ENCODE data around the gene PHOX2A. TPM values are rescaled to one million over a fixed set of nuclear protein-coding genes. Genes with fewer than 3 reads are reported as not detected.
A peak's percentile ranks its signal among the peaks of the same experiment; 100 is the strongest.

PHOX2A gene
- total RNA-seq, 1 donor from 2014 or later = not detected

DNA sequence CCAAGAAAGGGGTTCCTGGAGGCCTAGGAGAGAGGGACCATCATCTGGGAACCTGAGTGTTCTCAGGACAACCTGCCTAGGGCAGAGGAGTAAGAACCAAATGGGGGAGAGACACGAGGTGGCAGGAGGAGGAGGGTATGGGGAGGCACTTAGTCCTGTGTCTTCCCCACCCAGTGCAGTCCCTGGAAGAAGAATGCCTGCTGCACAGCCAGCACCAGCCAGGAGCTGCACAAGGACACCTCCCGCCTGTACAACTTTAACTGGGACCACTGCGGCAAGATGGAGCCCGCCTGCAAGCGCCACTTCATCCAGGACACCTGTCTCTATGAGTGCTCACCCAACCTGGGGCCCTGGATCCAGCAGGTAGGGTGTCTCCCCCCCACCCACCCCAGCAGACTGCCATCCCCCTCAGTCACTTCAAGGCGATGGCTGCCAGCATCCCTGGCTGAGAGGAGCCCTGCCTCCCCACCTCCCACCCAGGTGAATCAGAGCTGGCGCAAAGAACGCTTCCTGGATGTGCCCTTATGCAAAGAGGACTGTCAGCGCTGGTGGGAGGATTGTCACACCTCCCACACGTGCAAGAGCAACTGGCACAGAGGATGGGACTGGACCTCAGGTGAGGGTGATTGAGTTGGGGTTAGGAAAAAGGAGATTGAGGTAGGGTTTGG lies 23.1 kb downstream of the PHOX2A start:
- Histone ChIP-seq H3K4me3 (no peak overlapping the region), H3K9me3 (no peaks in the 10 kb centered on the region), H3K36me3 (no peaks in the 10 kb centered on the region), H3K27me3 (no peaks in the 10 kb centered on the region), H3K27ac (no peak overlapping the region), H3K4me1 (peaks cover 6 to 11% of the 10 kb centered on the region in 2 donors)
- no peak for DNase-seq (ENCODE audit: low spot score in 2 of 2)
- intact Hi-C loops (cut with DNase I) = loop anchor here (5.0 to 10.0 kb wide), 3 partner anchors 184 to 1654 kb away; partner anchors contain the start of genes COA4, NADSYN1 and PAAF1
- TF ChIP-seq, protein P1, sequence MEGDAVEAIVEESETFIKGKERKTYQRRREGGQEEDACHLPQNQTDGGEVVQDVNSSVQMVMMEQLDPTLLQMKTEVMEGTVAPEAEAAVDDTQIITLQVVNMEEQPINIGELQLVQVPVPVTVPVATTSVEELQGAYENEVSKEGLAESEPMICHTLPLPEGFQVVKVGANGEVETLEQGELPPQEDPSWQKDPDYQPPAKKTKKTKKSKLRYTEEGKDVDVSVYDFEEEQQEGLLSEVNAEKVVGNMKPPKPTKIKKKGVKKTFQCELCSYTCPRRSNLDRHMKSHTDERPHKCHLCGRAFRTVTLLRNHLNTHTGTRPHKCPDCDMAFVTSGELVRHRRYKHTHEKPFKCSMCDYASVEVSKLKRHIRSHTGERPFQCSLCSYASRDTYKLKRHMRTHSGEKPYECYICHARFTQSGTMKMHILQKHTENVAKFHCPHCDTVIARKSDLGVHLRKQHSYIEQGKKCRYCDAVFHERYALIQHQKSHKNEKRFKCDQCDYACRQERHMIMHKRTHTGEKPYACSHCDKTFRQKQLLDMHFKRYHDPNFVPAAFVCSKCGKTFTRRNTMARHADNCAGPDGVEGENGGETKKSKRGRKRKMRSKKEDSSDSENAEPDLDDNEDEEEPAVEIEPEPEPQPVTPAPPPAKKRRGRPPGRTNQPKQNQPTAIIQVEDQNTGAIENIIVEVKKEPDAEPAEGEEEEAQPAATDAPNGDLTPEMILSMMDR (IDR thresholded peaks at IDR 0.05) = no peak

DNA sequence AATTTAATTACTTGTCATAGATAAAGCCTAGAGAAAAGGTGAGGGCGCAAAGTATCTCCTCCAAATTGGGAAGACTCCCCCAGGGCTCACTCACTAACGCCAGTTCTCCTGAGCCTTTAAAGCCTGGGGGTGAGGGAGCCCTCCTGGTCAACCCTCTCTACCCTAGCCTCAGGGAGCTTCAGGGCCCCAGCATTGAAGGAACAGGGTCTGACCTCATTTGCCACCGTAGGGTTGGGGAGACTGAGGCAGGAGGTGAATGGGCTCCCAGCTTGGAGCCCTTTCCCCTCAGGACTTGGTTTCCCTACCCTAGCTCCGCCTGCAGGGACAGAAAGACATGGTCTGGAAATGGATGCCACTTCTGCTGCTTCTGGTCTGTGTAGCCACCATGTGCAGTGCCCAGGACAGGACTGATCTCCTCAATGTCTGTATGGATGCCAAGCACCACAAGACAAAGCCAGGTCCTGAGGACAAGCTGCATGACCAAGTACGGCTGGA lies 25.7 kb downstream of the PHOX2A start:
- Histone ChIP-seq H3K4me1 (peaks cover 0 to 8% of the 10 kb centered on the region in 2 donors), H3K27ac (no peak overlapping the region), H3K9me3 (no peaks in the 10 kb centered on the region), H3K36me3 (no peaks in the 10 kb centered on the region), H3K4me3 (no peak overlapping the region), H3K27me3 (no peaks in the 10 kb centered on the region)
- intact Hi-C loops (cut with DNase I) = no loop called here
- TF ChIP-seq, protein P1 (IDR thresholded peaks at IDR 0.05) = no peak
- no peak for DNase-seq (ENCODE audit: low spot score in 2 of 2)

DNA sequence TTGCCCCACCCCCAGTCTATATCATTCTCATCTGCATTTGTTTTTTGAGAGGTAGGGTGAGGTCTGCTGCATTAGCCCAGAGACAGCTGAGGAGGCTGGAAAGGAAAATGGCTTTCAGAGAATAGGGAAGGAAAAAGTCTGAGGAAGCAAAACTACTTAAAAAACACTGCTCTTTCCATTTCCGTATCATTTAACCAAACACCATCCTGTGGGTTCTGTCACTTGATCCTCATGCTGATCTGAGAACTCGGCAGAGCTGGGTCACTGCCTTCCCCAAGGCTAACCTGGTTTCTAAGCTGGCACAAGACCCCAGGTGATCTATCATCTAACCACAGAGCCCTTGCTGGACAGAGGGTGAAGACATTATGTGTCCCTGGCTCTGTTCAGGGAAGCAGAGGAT lies 26.1 kb downstream of the PHOX2A start:
- peak overlapping the region in 1 of 2 donors; percentile 19 for H3K4me3 ChIP-seq
- DNase-seq (ENCODE audit: low spot score in 2 of 2) = no peak
- TF ChIP-seq, protein P1 (IDR thresholded peaks at IDR 0.05) = no peak
- H3K36me3 ChIP-seq = no peaks in the 10 kb centered on the region
- peaks cover 0 to 8% of the 10 kb centered on the region in 2 donors for H3K4me1 ChIP-seq
- no peak overlapping the region for H3K27ac ChIP-seq
- H3K27me3 ChIP-seq = no peaks in the 10 kb centered on the region
- intact Hi-C loops (cut with DNase I) = no loop called here
- H3K9me3 ChIP-seq = no peaks in the 10 kb centered on the region

DNA sequence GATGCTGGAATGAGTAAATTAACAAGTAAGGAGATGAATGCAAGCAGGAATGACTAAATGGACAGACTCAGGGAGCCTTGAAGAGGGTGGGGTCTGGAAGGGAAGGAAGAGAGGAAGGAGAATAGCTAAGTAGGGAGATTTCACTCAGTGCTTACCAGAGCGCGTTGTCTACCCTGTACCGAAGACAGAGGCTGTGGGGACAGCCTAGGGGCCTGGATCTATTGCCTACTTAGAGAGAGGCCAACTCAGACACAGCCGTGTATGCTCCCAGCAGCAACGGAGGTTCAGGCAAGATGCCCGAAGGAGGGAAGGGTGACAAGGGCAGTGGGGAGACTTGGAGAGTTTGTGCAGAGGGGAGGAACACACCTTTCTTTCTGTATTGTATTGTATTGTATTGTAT lies 27.3 kb downstream of the PHOX2A start, which contains the start of gene FOLR2:
Gene FOLR2, plus strand, starts transcription at position 157 of the 400 bp plus-strand sequence. CDS start 1,791 bp downstream, outside the sequence.
- Histone ChIP-seq H3K27me3 (no peaks in the 10 kb centered on the region), H3K4me3 (peak within 1 kb of the TSS in 1 of 2 donors; percentile 19)
- intact Hi-C loops (cut with DNase I) = no loop called here

DNA sequence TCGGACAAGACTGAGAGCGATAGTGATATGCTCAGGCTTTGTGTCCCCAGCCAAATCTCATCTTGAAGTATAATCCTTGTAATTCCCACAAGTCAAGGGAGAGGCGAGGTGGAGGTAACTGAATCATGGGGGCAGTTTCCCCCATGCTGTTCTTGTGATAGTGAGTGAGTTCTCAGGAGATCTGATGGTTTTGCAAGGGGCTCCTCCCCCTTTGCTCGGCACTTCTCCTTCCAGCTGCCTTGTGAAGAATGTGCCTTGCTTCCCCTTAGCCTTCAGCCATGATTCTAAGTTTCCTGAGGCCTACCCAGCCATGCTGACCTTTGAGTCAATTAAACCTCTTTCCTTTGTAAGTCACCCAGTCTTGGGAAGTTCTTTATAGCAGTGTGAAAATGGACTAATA lies 34.9 kb downstream of the PHOX2A start:
- Histone ChIP-seq H3K9me3 (peaks cover 0 to 10% of the 10 kb centered on the region in 2 donors), H3K36me3 (no peaks in the 10 kb centered on the region), H3K27me3 (no peaks in the 10 kb centered on the region), H3K4me3 (no peak overlapping the region), H3K27ac (no peak overlapping the region), H3K4me1 (no peaks in the 10 kb centered on the region)
- TF ChIP-seq, protein P1 (IDR thresholded peaks at IDR 0.05) = no peak
- no peak for DNase-seq (ENCODE audit: low spot score in 2 of 2)
- intact Hi-C loops (cut with DNase I) = no loop called here

More for the DNA sequence above, 27.3 kb downstream of the PHOX2A start, which contains the start of gene FOLR2:
- Histone ChIP-seq H3K9me3 (no peaks in the 10 kb centered on the region), H3K36me3 (no peaks in the 10 kb centered on the region), H3K4me1 (no peaks in the 10 kb centered on the region), H3K27ac (no peak within 1 kb of the TSS)
- no peak for DNase-seq (ENCODE audit: low spot score in 2 of 2)
- TF ChIP-seq, protein P1 (IDR thresholded peaks at IDR 0.05) = no peak

Measured in ascending aorta (tissue), 2 donors.